Cortex of kidney (tissue), 1 donor: ENCODE results near the gene IFNA4.
"Not testable (repeated sequence)": the region's sequence is repeated elsewhere in the genome, so short reads cannot be mapped to it uniquely, and the experiment has no call there.

ENCODE experiments used
- DNase-seq: peaks from one replicate; lab custom pipeline; 2025; lab: John Stamatoyannopoulos, UW

IFNA4 gene

DNA sequence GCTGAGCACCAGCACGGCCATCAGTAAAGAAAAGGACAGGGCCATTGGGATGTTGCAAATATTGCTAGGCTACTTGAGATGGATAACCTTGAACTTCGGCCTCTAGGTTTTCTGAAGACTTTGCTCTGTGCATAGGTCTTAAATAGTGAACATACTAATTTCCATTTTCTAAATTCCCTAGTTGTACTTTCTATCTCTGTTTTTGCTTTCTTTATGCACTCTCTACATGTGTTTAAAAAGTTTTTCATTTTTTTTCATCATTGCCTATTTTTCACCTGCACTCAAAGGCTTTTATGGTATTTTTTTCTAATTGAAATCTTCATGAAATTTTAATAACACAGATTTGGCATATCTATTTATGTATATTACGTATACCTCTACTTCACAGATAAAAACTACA, at the start of gene IFNA4:
Gene IFNA4, minus strand, starts transcription at position 101 of the 400 bp plus-strand sequence. Its CDS starts 56 bp downstream, at position 45.
- not testable (repeated sequence) for DNase-seq

DNA sequence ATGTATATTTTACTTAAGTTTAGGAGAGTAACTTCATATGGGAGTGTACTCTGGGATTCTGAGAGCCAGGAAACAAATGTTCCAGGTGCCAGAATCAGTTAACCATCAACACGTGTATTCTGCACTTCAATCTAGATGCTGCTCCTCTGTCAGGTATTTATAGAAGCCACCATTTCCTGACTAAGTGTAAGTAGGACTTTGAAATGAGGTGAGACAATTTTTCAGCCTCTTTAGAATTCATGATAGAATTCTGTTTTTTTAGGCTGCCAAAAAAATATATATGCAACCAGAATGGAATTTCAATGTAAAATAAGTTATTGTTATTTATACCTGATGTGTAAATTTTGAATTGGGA, 49.0 kb upstream of the IFNA4 start:
- not testable (repeated sequence) for DNase-seq

DNA sequence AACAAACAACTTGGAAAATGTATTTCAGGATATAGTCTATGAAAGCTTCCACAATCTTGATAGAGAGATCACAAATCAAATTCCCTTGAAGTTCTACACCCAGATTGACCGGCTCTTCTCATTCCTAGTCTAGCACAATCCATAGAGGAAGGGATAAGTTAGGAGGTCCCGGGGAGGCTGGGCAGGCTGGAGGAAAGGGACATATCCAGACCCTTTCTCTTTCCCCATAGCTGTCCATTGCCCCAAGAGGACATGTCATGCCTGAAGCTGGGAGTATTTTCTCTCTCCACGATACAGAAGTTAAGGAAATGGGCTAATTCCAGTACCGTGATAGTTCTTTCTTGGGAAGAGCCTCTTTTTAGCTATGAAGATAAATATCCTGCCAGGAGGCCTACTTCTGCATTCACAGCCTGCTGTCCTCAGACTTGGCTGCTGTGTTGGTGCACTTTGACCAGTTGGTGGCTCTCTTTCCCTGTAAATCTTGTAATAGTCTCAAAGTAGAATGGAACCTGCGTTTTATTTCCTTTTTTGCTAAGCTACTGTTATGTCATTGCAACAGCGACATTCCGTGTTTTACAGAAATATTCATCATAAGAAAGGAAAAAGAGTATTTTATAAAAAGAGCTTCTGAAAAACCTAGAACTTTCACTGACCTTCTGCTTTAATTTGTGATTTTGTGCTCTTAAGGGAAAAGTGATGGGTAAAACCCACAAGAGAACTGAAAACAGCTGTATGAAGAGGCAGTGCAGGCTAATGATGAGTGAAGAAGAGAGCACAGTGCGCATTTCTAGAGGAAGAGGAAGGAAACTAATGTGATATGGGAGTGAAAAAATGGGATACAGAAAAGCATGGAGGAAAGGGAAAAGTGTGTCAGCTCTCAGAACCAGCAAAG, 48.3 kb upstream of the IFNA4 start:
- not testable (repeated sequence) for DNase-seq

DNA sequence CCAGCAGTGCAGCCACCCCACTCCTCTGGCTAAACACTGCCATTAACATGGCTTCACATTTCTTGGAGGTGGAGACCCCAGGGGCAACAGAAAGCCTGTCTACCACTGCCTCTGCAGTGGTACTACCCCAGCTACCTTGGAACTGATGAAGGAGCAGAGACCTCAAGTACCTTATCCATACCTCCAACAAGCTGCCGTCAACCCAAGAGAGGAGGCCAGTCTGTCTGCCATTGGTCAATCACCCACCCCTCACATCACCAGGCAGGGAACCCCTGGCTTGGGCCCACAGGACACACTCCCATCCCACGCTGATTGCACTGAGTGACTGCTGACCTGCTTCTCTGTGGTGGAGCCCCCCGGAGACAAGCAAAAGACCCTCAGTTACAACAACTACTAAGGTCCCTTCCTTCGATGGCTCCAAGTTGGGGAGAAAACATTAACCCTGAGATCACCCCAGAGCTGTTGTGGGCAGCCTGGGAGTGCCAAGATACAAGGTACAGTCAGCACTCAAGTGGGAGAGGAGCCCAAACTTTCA, 46.8 kb upstream of the IFNA4 start:
- DNase-seq: no peak

DNA sequence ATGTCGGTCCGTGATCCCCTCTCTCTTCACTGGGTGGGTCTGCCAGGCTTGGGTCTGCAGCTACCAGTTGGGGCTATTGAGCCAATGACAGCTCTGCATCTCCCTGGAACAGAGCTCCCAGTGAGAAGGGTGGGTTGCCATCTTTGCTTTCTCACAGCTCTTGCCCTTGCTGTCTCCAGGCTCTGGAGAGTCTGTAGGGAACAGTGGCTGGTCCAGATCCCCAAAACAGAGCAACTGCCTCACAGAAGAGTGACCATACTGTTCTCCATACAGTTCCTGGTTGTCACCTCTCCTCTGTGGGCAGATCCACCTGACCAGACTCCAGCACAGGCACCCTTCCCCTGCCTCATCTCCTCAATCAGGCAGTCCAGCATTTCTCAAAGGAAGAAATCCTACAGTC, 45.9 kb upstream of the IFNA4 start:
- no peak for DNase-seq

DNA sequence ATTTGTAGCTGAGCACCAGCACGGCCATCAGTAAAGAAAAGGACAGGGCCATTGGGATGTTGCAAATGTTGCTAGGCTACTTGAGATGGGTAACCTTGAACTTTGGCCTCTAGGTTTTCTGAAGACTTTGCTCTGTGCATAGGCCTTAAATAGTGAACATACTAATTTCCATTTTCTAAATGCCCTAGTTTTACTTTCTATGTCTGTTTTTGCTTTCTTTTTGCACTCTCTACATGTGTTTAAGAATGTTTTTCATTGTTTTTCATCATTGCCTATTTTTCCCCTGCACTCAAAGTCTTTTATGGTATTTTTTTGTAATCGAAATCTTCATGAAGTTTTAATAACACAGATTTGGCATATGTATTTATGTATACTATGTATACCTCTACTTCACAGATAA, 40.7 kb upstream of the IFNA4 start, which contains the start of gene IFNA17:
Gene IFNA17, minus strand, starts transcription at position 101 of the 400 bp plus-strand sequence. Its CDS starts 49 bp downstream, at position 52.
- DNase-seq: no peak

DNA sequence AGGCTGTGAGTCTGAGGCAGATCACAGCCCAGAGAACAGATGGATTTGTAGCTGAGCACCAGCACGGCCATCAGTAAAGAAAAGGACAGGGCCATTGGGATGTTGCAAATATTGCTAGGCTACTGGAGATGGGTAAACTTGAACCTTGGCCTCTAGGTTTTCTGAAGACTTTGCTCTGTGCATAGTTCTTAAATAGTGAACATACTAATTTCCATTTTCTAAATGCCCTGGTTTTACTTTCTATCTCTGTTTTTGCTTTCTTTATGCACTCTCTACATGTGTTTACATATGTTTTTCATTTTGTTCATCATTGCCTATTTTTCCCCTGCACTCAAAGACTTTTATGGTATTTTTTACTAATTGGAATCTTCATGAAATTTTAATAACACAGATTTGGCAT, 29.8 kb upstream of the IFNA4 start, which contains the start of gene IFNA16:
Gene IFNA16, minus strand, starts transcription at position 101 of the 400 bp plus-strand sequence. Its CDS starts 6 bp downstream, at position 95.
- DNase-seq: not testable (repeated sequence)

DNA sequence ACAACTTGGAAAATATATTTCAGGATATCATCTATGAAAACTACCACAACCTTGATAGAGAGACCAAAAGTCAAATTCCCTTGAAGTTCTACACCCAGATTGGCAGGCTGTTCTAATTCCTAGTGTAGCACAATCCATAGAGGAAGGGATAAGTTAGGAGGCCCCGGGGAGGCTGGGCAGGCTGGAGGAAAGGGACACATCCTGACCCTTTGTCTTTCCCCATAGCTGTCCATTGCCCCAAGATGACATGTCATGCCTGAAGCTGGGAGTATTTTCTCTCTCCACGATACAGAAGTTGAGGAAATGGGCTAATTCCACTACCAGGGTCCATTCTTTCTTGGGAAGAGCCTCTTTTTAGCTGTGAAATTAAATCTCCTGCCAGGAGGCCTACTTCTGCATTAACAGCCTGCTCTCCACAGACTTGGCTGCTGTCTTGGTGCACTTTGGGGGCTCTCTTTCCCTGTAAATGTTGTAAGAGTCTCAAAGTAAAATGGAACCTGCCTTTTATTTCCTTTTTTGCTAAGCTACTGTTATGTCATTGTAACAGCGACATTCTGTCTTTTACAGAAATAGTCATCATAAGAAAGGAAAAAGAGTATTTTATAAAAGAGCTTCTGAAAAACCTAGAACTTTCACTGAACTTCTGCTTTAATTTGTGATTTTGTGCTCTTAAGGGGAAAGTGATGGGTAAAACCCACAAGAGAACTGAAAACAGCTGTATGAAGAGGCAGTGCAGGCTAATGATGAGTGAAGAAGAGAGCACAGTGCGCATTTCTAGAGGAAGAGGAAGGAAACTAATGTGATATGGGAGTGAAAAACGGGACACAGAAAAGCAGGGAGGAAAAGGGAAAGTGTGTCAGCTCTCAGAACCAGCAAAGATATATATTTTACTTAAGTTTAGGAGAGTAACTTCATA, 26.3 kb upstream of the IFNA4 start:
- not testable (repeated sequence) for DNase-seq

DNA sequence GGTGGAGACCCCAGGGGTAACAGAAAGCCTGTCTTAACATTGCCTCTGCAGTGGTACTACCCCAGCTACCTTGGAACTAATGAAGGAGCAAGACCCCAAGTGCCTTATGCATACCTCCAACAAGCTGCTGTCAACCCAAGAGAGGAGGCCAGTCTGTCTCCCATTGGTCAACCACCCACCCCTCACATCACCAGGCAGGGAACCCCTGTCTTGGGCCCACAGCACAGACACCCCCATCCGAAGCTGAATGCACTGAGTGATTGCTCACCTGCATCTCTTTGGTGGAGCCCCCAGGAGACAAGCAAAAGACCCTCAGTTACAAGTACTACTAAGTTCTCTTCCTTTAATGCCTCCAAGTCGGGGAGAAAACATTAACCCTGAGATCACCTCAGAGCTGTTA, 24.8 kb upstream of the IFNA4 start:
- not testable (repeated sequence) for DNase-seq

DNA sequence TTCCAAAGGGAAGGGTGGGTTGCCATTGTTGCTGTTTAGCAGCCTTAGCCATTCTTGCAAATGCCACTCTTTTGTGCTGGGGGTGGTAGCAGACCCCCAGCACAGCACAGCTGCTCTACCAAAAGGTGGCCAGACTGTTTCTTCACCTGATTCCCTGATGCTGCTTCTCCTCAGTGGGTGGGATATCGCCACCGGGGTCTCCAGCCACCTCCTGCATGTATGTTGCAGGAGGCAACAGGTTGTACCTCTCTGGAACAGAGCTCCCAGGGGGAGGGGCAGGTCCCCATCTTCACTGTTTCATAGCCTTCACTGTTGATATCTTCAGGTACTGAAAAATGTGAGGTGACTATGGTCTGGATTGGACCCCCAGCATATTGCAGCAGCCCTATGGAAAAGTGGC, 23.4 kb upstream of the IFNA4 start:
- DNase-seq: not testable (repeated sequence)

DNA sequence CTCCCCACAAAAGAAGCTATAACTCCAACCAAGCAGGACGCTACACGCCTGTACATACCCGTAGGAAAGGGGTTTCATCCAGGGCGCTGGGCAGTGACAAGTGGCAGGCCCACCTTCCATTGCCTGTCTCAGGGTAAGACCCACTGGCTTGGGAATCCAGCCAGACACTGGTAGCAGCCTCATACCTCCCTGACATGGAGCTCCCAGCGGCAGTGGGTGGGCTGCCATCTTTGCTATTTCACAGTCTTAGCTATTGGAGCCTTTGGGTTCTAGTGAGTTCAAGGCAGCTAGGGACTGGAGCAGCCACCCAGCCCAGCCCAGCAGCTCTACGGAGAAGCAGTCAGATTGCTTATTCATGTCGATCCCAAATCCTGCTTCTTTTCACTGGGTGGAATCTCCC, 22.9 kb upstream of the IFNA4 start:
- no peak for DNase-seq

DNA sequence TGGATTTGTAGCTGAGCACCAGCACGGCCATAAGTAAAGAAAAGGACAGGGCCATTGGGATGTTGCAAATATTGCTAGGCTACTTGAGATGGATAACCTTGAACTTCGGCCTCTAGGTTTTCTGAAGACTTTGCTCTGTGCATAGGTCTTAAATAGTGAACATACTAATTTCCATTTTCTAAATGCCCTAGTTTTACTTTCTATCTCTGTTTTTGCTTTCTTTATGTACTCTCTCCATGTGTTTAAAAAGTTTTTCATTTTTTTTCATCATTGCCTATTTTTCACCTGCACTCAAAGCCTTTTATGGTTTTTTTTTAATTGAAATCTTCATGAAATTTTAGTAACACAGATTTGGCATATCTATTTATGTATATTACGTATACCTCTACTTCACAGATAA, 19.7 kb upstream of the IFNA4 start, which contains the start of gene IFNA10:
Gene IFNA10, minus strand, starts transcription at position 101 of the 400 bp plus-strand sequence. Its CDS starts 46 bp downstream, at position 55.
- not testable (repeated sequence) for DNase-seq

DNA sequence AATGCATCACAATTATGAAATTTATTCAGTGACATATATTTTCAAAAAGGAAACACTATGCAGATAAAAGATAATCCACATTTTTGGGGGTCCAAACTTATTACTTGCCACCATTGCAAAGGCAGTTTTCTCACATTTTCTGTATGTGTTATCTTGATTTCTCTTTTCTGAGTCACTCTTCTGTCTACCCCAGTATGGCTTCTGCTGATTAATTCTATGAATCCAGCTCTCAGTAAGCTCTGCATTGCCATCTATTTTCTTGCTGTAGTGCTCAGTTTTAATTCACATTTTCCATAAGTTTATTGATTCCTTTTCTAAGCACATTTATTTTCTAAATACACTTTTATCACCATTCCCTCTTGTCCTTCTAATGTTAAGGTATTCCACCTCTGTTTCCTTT, 17.8 kb upstream of the IFNA4 start:
- DNase-seq: no peak

DNA sequence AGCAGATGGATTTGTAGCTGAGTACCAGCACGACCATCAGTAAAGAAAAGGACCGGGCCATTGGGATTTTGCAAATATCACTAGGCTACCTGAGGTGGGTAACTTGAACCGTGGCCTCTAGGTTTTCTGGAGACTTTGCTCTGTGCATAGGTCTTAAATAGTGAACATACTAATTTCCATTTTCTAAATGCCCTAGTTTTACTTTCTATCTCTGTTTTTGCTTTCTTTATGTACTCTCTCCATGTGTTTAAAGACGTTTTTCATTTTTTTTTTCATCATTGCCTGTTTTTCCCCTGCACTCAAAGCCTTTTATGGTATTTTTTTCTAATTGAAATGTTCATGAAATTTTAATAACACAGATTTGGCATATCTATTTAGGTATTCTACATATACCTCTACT, 14.7 kb upstream of the IFNA4 start, which contains the start of gene IFNA7:
Gene IFNA7, minus strand, starts transcription at position 101 of the 400 bp plus-strand sequence. Its CDS starts 40 bp downstream, at position 61.
- not testable (repeated sequence) for DNase-seq

DNA sequence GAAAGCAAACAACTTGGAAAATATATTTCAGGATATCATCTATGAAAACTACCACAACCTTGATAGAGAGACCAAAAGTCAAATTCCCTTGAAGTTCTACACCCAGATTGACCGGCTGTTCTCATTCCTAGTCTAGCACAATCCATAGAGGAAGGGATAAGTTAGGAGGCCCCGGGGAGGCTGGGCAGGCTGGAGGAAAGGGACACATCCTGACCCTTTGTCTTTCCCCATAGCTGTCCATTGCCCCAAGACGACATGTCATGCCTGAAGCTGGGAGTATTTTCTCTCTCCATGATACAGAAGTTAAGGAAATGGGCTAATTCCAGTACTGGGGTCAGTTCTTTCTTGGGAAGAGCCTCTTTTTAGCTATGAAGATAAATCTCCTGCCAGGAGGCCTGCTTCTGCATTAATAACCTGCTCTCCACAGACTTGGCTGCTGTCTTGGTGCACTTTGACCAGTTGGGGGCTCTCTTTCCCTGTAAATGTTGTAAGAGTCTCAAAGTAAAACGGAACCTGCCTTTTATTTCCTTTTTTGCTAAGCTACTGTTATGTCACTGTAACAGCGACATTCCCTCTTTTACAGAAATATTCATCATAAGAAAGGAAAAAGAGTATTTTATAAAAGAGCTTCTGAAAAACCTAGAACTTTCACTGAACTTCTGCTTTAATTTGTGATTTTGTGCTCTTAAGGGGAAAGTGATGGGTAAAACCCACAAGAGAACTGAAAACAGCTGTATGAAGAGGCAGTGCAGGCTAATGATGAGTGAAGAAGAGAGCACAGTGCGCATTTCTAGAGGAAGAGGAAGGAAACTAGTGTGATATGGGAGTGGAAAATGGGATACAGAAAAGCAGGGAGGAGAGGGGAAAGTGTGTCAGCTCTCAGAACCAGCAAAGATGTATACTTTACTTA, 7.7 kb upstream of the IFNA4 start:
- DNase-seq: not testable (repeated sequence)

DNA sequence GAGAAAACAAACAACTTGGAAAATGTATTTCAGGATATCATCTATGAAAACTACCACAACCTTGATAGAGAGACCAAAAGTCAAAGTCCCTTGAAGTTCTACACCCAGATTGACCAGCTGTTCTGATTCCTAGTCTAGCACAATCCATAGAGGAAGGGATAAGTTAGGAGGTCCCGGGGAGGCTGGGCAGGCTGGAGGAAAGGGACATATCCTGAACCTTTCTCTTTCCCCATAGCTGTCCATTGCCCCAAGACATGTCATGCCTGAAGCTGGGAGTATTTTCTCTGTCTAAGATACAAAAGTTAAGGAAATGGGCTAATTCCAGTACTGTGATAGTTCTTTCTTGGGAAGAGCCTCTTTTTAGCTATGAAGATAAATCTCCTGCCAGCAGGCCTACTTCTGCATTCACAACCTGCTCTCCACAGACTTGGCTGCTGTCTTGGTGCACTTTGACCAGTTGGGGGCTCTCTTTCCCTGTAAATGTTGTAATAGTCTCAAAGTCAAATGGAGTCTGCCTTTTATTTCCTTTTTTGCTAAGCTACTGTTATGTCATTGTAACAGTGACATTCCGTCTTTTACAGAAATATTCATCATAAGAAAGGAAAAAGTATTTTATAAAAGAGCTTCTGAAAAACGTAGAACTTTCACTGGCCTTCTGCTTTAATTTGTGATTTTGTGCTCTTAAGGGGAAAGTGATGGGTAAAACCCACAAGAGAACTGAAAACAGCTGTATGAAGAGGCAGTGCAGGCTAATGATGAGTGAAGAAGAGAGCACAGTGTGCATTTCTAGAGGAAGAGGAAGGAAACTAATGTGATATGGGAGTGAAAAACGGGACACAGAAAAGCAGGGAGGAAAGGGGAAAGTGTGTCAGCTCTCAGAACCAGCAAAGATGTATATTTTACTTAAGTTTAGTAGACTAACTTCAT, 4.3 kb downstream of the IFNA4 start:
- not testable (repeated sequence) for DNase-seq

DNA sequence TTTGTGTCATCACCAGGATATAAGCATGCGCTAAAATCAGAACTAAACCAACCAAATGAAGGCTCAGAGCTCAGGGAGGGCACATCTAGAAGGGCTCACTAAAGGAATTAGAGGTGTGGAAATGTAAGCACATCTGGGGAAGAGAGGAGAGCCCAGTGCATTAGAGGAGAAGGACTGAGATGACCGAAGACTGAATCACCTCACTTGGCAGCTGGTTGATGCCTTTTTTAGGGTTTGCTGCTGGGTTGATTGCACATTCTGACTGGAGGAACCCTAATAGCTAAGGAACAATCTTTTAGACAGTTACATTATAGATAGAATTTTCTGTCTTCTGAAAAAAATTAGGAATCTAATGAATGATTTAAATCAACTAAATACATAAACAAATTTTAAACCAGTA, 12.7 kb downstream of the IFNA4 start:
- no peak for DNase-seq

DNA sequence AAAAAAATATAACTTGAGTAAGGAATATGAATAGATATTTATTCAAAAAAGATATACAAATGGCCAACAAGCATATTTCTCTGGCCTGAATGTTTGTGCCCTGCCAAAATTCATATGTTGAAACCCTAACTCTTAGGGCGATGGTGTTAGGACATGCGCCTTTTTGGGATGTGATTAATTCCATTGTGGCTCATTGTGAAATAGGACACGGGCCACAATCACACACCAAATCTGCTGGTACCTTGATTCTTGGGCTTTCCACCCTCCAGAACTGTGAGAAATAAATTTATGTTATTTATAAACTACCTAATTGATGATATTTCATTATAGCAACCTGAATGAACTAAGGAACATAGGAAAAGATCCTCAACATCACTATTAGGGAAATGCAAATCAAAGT, 15.2 kb downstream of the IFNA4 start:
- no peak for DNase-seq

DNA sequence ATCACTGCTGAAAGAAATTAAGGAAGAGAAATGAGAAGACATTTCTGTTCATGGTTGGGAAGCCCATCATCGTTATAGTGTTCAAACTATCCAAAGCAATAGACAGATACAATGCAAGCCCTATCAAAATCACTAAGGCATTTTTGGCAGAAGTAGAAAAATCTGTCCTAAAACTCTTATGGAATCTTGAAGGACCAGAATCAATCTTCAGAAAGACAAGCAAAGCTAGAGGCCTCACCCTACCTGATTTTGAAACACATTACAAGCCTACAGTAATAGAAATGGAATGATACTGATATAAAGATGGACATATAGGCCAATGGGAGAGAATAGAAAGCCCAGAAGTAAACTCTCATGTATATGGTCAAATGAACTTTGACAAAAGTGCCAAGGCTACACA, 16.0 kb downstream of the IFNA4 start:
- no peak for DNase-seq

DNA sequence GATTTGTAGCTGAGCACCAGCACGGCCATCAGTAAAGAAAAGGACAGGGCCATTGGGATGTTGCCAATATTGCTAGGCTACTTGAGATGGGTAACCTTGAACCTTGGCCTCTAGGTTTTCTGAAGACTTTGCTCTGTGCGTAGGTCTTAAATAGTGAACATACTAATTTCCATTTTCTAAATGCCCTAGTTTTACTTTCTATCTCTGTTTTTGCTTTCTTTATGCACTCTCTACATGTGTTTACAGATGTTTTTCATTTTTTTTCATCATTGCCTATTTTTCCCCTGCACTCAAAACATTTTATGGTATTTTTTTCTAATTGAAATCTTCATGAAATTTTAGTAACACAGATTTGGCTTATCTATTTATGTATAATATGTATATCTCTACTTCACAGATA, 20.8 kb downstream of the IFNA4 start, which contains the start of gene IFNA21:
Gene IFNA21, minus strand, starts transcription at position 101 of the 400 bp plus-strand sequence. Its CDS starts 48 bp downstream, at position 53.
- not testable (repeated sequence) for DNase-seq
